ENCODE data around the gene XPA. TPM values are rescaled to one million over a fixed set of nuclear protein-coding genes. Genes with fewer than 3 reads are reported as not detected.
A peak's percentile ranks its signal among the peaks of the same experiment; 100 is the strongest.
"Not testable (repeated sequence)": the region's sequence is repeated elsewhere in the genome, so short reads cannot be mapped to it uniquely, and the experiment has no call there.

Gene XPA
- total and polyA plus RNA-seq, 2 experiments from 2014 or later: 21.1 to 31.5 TPM

DNA sequence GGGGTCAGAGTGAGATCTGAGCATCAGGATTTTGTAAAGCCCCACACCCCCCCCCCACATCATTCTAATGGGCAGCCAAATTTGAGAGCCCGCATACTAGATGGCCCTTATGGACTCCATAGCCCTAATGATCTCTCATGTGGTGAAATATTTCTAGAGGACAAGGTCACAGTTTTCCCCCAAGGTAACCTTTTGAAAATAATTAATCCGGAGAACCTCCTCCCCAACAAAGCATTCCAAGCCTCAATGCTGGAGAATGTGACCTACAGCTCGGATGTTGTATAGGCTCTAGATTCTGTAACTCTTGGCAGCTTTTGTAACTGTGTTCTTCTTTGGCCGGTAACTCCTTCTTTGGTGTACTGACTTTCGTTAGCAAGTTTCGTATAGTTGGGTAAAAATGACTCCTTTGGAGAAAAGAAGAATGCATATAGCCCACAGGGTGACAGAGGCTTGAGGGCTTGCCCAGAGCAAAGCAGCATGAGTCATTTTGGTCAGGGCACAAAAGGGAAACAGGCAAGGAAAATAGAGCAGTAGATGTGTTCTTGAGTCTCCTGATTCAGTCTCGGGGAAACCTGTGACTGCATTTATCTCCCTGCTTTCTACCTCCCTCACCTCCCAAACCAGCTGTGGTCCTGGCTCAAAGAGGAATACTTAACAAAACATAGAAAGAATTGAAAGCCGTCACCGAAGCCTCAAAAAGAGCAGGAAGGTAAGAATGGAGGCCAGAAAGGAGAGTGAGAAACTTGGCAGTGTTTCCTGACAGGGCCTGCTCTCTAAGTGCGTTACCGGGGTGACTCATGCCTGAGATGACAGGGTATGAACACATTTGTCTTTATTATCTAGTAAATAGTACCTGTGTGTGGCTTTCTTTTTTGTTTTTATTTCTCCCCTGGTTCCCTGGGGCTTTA is 6.6 kb upstream of the XPA start:
- H3K27ac ChIP-seq: no peak overlapping the region
- DNase-seq (ENCODE audit: low read depth in 1 of 2, low spot score in 1 of 2): peak in 1 of 2 donors; percentile 89
- no peak overlapping the region for H3K4me3 ChIP-seq
- no peaks in the 10 kb centered on the region for H3K36me3 ChIP-seq
- no peak for TF ChIP-seq CTCF (IDR thresholded peaks at IDR 0.05; ENCODE audit: low read depth, low read length)
- H3K4me1 ChIP-seq (ENCODE audit: low read depth): no peaks in the 10 kb centered on the region
- peaks cover 21% of the 10 kb centered on the region for H3K27me3 ChIP-seq
- H3K9me3 ChIP-seq (ENCODE audit: low read depth): no peaks in the 10 kb centered on the region

DNA sequence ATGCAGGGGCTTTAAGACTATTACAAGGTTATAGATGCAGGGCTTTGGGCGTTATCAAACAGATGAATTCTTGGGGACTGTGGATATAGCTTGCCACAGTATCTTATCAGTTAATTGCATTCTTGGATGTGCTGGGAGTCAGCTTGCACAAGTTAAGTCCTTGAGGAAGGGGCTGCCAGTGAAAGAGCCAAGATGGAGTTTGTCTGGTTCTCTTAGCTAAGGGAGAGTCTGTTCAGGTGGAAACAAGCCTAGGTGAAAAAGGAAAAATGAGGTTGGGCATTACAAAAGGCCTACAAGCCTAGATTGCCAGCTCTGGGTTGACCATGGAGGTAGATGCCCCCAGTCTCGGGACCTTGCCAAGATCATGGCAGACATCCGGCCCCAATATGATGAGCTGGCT is 2.7 kb upstream of the XPA start:
- not testable (repeated sequence) for DNase-seq (ENCODE audit: low read depth in 1 of 2, low spot score in 1 of 2); H3K4me3 ChIP-seq; H3K27me3 ChIP-seq; H3K27ac ChIP-seq; H3K4me1 ChIP-seq (ENCODE audit: low read depth); H3K36me3 ChIP-seq; H3K9me3 ChIP-seq (ENCODE audit: low read depth)

DNA sequence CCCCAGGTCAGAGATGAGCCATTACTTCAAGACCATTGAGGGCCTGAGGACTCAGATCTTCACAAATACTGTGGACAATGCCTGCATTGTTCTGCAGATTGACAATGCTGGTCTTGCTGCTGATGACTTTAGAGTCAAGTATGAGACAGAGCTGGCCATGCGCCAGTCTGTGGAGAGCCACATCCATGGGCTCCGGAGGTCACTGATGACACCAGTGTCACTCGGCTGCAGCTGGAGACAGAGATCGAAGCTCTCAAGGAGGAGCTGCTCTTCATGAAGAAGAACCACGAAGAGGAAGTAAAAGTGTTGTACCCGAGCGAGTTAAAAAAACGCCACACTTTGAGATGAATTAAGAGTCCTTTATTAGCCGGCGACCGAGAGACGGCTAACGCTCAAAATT is 2.1 kb upstream of the XPA start:
- H3K4me3 ChIP-seq; H3K27ac ChIP-seq; H3K27me3 ChIP-seq; H3K36me3 ChIP-seq; H3K9me3 ChIP-seq (ENCODE audit: low read depth); DNase-seq (ENCODE audit: low read depth in 1 of 2, low spot score in 1 of 2); H3K4me1 ChIP-seq (ENCODE audit: low read depth): not testable (repeated sequence)

DNA sequence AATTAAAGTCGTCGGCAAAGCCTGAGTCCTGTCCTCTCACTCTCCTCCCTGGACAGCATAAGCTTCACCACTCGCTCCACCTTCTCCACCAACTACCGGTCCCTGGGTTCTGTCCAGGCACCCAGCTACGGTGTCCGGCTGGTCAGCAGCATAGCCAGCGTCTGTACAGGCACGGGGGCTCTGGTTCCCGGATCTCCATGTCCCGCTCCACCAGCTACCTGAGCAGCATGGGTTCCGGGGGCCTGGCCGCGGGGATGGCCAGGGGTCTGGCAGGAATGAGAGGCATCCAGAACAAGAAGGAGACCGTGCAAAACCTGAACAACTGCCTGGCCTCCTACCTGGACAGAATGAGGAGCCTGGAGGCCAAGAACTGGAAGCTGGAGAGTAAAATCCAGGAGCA is 1.7 kb upstream of the XPA start:
- H3K27ac ChIP-seq: no peak overlapping the region
- DNase-seq (ENCODE audit: low read depth in 1 of 2, low spot score in 1 of 2): no peak
- no peaks in the 10 kb centered on the region for H3K9me3 ChIP-seq (ENCODE audit: low read depth)
- no peaks in the 10 kb centered on the region for H3K27me3 ChIP-seq
- peaks cover 8% of the 10 kb centered on the region for H3K4me1 ChIP-seq (ENCODE audit: low read depth)
- H3K36me3 ChIP-seq: no peaks in the 10 kb centered on the region
- H3K4me3 ChIP-seq: no peak overlapping the region
- TF ChIP-seq CTCF (IDR thresholded peaks at IDR 0.05; ENCODE audit: low read depth, low read length): no peak

- Histone ChIP-seq H3K27ac (no peak overlapping the region), H3K4me1 (ENCODE audit: low read depth) (peaks cover 8% of the 10 kb centered on the region), H3K4me3 (no peak overlapping the region), H3K9me3 (ENCODE audit: low read depth) (no peaks in the 10 kb centered on the region), H3K27me3 (no peaks in the 10 kb centered on the region), H3K36me3 (no peaks in the 10 kb centered on the region)
- no peak for DNase-seq (ENCODE audit: low read depth in 1 of 2, low spot score in 1 of 2)
- no peak for TF ChIP-seq CTCF (IDR thresholded peaks at IDR 0.05; ENCODE audit: low read depth, low read length)
These were observed 697 bp upstream of the XPA start for GRCh38 chr9:97697837-97698236.

- Histone ChIP-seq H3K4me1 (ENCODE audit: low read depth) (peaks cover 8% of the 10 kb centered on the region), H3K9me3 (ENCODE audit: low read depth) (no peaks in the 10 kb centered on the region), H3K27me3 (no peaks in the 10 kb centered on the region), H3K4me3 (peak overlapping the region; percentile 58), H3K27ac (peak overlapping the region; percentile 83), H3K36me3 (peaks cover 4% of the 10 kb centered on the region)
- DNase-seq (ENCODE audit: low read depth in 1 of 2, low spot score in 1 of 2): peak in 1 of 2 donors; percentile 41
- no peak for TF ChIP-seq CTCF (IDR thresholded peaks at IDR 0.05; ENCODE audit: low read depth, low read length)
These were observed 941 bp downstream of the XPA start for GRCh38 chr9:97695995-97696802.

Data from cardiac muscle cell (in vitro differentiated cells and primary cell).